GM12864 (cell line): ENCODE data around the gene SMAD7.

Experiments used
- DNase-seq: peaks from one replicate; pipeline ENCODE4 v3.0.0-alpha.2; 2011; ENCODE audit warnings: low read depth
- H3K4me3 ChIP-seq: 2 replicates; pipeline ENCODE4 v1.5.1; 2011; ENCODE audit warnings: mild to moderate bottlenecking, low read depth, low read length, control low read depth
- TF ChIP-seq, protein P1 (sequence below): IDR thresholded peaks from 2 replicates; pipeline ENCODE4 v1.5.1; 2011; ENCODE audit warnings: low read depth, mild to moderate bottlenecking, moderate library complexity, low read length, control low read depth, inconsistent platforms; ENCODE audit errors: missing control alignments

SMAD7 gene

GRCh38 chr18:48942554-48943261 is 8.1 kb downstream of the SMAD7 start:
- no peak overlapping the region for H3K4me3 ChIP-seq
- DNase-seq, result no peak
- TF ChIP-seq, protein P1, sequence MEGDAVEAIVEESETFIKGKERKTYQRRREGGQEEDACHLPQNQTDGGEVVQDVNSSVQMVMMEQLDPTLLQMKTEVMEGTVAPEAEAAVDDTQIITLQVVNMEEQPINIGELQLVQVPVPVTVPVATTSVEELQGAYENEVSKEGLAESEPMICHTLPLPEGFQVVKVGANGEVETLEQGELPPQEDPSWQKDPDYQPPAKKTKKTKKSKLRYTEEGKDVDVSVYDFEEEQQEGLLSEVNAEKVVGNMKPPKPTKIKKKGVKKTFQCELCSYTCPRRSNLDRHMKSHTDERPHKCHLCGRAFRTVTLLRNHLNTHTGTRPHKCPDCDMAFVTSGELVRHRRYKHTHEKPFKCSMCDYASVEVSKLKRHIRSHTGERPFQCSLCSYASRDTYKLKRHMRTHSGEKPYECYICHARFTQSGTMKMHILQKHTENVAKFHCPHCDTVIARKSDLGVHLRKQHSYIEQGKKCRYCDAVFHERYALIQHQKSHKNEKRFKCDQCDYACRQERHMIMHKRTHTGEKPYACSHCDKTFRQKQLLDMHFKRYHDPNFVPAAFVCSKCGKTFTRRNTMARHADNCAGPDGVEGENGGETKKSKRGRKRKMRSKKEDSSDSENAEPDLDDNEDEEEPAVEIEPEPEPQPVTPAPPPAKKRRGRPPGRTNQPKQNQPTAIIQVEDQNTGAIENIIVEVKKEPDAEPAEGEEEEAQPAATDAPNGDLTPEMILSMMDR, result no peak

- no peak for DNase-seq
- H3K4me3 ChIP-seq, result no peak overlapping the region
- TF ChIP-seq, protein P1, result no peak
Measured at GRCh38 chr18:48942086-48942485, 8.7 kb downstream of the SMAD7 start.

- H3K4me3 ChIP-seq, result no peak overlapping the region
- no peak for DNase-seq
- TF ChIP-seq, protein P1, result no peak
Measured at GRCh38 chr18:48941672-48942071, 9.1 kb downstream of the SMAD7 start.

DNA sequence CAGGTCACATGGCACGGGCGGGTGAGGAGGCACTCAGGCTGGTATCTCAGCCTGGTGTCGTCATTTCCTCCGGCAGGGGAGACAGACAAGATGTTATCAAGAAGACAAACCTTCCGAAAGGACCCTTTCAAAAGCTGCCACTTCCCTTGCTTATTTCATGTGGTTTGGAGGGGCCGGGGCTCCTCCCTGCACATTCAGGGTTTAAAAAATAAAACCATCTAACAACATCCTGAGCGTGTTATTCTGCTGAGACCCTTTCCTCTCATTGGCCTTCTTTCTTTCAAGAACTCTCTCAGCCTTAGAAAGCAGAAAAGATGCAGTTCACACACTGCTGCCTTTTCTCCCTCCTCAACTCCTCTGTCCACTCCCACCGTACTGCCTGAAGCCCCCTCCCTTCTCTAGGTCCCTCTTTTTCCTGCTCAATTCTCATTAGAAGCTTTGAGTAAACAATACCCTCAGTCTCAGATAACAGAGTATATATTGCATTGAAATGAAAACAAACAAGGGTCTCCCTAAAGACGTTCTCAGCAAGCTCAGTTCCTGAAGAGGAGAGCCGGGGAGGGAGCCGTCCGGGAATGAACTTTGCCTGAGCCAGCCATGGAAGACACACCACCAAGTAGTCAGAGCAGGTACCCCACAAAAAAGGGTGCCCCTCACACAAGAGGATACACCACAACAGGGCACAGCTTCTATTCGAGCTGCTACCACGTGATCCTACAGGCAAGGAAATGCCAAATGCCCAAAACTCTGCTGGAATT is 9.7 kb downstream of the SMAD7 start:
- no peak overlapping the region; the same call in 1 of the 2 replicates for H3K4me3 ChIP-seq
- TF ChIP-seq, protein P1, result no peak
- DNase-seq, result no peak

DNA sequence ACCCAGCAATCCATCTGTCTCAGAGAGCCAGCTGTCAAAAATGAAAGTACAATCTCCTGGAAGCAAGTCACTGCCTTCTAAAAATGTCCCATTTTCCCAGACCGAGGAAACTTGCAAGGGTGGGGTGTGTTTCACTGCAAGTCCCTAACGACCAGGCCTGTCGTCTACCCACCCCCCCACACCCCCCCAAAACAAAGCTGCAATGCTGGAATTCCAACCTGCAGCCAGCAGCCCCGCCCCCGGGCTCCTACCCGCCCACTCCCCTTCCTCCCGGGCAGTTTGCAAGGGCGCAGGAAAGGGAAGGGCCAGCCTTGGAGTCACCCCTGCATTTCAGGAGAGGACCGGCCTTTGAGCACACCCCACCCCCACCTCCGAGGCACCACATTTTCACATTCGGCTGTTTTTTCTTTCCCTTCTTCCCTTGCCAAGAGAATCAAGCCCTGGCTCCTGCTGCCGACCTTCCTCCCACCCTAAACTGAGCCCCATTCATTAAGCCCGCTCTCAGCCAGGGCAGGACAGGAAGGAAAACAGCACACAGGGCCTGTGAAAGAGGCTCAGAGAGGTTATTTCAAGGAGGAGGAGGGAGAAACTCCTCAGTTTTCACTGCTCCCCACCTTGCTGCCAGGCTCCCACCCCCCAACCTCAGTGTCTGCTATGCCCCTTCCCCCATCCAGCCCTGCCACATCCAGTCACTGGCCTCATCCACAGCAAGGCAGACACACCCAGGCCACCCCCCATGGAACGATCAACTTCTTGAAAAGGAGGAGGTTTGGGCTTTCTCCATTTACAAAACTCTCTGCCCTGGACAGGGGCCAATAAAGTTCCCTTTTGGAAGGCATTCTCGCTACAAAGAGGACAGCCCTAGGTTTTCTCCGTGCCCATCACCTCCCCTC is 11.3 kb downstream of the SMAD7 start:
- TF ChIP-seq, protein P1, result no peak
- H3K4me3 ChIP-seq, result no peak overlapping the region

DNA sequence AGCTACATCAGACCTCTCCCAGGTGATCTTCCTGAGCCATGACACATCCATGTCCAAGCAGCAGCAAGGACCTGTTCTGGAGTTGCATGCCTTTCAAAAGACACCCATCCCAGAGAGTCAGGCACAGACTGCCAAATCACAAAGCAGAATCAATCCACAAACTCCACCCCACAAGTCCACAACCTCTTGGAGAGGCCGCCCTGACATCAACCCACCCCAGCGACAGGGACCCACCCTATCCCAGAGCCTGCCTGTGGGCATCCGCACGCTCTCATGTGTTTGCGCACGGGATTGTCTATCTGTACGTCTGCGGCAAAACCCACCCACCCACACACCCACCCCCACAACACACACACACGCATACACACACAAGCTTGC is 11.9 kb downstream of the SMAD7 start:
- DNase-seq, result no peak
- no peak overlapping the region for H3K4me3 ChIP-seq
- TF ChIP-seq, protein P1, result no peak

More for the DNA sequence above, 11.3 kb downstream of the SMAD7 start:
- no peak for DNase-seq
